ENCODE data around the gene SLC7A4.
"Not testable (repeated sequence)": the region's sequence is repeated elsewhere in the genome, so short reads cannot be mapped to it uniquely, and the experiment has no call there.

DNA sequence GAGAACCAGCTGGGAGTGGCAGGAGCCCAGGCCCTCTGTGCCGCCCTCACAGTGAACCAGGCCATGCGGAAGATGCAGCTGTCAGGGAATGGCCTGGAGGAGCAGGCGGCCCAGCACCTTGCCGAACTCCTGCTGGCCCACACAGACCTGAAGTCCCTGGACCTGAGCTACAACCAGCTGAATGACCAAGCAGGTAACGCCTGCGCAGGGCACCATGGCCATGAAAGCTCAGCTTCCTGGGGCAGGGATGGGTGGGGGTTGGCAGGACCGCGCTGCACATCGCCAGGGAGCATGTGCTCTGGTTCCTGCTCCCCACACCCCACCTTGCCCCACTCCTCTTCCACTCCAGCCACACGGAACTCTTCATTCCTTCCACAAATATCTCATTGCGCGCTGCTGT is 16.6 kb upstream of the SLC7A4 start:
- TF ChIP-seq CTCF (IDR thresholded peaks at IDR 0.05; ENCODE audit: borderline replicate concordance, extremely low read depth, low read length, poor library complexity, severe bottlenecking); EZH2 (IDR thresholded peaks at IDR 0.05; ENCODE audit: borderline replicate concordance, low read depth, low read length, severe bottlenecking): not testable (repeated sequence)

Measured in DND-41 (cell line).